ENCODE results near the gene ZNF385A.
A peak's percentile ranks its signal among the peaks of the same experiment; 100 is the strongest.

The ZNF385A gene

GRCh38 chr12:54390668-54391551, 6.4 kb upstream of the ZNF385A start:
- peak; percentile 70 to 72 for DNase-seq

GRCh38 chr12:54390176-54390667, 5.7 kb upstream of the ZNF385A start:
- no peak for DNase-seq

GRCh38 chr12:54389607-54390175, 5.2 kb upstream of the ZNF385A start:
- DNase-seq: no peak

GRCh38 chr12:54389134-54389508, 4.6 kb upstream of the ZNF385A start:
- no peak for DNase-seq

- no peak for DNase-seq
These were observed 4.0 kb upstream of the ZNF385A start for GRCh38 chr12:54388237-54389133.

GRCh38 chr12:54387114-54387467, 2.6 kb upstream of the ZNF385A start:
- no peak for DNase-seq

- no peak for DNase-seq
These were observed 2.0 kb upstream of the ZNF385A start for GRCh38 chr12:54386403-54387113.

DNA sequence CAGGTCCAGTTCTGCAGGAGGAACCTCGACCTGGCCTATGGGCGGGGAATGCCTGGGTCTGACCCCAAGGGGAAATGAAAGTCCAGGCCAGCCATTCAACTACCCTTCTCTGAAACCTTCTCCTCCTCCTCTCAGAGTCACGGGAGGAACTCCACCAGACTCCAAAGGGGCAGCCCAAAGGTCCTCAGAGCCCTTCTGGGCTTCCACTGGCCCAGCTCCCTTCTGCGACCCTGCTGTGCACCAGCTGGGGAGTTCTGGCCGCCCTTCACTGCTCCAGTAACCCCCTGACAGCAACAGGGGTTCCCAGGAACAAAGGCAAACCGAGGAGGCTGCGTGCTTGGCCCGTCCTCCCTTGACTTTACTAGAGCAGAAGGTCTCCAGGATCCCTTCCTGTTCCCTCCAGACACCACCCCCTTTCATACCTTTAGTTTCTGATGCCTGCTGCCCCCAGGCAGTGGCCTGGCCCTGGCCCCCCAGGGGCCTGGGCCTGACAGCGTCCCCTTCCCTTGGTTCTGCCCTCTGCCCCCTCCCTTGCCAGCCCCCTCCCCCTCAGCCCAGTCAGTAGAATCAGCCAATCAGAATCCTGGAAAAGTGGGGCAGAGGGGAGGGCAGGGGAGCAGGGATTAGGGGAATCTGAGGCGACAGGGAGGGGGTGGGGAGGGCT, 850 bp upstream of the ZNF385A start:
- DNase-seq: no peak

DNA sequence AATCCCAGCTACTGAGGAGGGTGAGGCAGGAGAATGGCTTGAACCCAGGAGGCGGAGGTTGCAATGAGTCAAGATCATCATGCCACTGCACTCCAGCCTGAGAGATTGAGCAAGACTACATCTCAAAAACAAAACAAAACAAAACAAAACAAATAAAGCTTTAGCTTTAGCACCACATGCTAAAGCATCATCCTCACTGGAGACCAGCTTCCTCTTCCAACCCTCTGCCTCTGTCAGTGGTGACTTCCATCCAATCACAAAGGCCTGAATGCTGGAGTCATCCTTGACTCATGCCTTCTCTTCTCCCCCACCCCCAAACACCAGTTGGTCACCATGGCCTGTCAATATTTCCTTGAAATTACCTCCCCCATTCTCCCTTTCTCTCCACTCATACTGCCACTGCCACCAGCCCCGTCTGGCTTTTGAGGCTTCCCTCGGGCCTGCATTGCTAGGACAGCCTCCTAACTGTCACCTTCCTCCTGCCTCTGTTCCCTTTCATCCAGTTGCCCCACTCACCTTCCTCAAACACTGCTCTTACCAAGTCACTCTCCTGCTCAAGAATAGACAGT, 1.4 kb downstream of the ZNF385A start:
- no peak for DNase-seq

DNA sequence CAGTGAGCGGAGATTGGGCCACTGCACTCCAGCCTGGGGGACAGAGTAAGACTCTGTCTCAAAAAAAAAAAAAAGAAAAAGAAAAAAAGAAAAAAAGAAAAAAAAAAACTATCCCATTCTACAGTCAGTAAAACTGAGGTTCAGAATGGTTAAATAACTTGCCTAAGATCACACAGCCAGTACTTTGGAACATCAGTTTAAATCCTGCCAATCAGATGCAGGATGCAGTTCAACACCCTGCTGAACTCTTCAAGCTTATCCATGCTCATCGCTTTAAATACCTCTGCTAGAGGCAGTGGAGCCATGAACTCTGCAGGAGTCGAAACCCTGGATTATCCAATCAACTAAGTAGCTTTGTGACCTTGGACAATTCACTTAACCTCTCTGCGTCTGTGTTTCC, 3.4 kb downstream of the ZNF385A start:
- no peak for DNase-seq

- DNase-seq: peak; percentile 83 to 88
These were observed 4.9 kb downstream of the ZNF385A start for GRCh38 chr12:54379398-54380201.

GRCh38 chr12:54378796-54379397, 5.6 kb downstream of the ZNF385A start:
- DNase-seq: no peak

DNA sequence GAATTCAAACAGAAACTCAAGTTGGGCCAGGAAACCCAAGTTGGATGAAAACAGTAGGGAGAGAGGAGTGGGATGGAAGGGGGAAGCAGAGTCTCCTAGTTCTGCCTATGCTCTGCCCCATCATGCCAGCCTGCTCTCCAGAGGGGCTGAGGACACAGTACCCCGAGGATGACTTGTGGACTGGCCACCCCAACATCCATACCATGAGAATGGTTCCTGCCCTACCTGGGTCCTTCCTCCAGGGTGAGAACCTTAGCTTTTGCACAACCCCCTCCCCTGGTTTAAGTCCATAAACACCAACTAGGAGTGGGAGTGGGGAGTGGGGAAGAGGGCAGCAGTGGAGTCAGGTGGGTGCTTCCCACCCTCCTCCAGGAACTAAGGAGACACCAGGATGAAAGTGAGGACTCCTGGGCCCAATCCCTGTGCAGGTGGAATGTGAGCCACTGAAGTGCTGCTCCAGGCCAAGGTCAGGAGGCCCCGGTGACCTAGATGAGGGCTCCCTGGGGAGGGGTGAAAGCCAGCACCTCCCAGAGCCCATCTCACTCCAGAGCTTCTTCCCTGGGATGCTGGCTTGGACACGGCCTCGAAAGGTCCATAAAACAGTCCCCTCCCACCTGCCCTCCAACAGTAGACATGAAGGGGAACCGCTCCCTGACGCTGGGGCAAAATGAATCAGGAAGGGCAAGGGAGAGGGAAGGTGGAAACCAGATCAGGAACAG, 6.6 kb downstream of the ZNF385A start:
- no peak for DNase-seq

GRCh38 chr12:54377007-54377406, 7.5 kb downstream of the ZNF385A start:
- no peak for DNase-seq

- DNase-seq: no peak
These were observed 7.9 kb downstream of the ZNF385A start for GRCh38 chr12:54376596-54376995.

DNA sequence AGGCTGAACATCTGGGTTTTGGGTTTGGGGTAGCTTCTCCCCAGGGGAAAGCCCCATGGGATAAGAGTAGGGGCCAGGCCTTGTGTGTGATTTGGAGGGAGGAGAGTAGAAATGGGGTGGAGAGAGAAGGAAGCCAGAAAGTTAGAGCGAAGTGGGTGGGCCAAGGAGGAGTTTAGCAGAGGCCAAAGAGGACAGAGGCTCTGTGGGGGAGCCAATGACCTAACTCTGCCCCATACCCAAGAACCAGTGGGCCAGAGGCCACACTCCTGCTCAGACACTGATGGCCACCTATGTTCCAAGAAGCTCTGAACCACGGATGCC, 9.3 kb downstream of the ZNF385A start:
- no peak for DNase-seq

- no peak for DNase-seq
These were observed 9.8 kb downstream of the ZNF385A start for GRCh38 chr12:54374562-54375258.

DNA sequence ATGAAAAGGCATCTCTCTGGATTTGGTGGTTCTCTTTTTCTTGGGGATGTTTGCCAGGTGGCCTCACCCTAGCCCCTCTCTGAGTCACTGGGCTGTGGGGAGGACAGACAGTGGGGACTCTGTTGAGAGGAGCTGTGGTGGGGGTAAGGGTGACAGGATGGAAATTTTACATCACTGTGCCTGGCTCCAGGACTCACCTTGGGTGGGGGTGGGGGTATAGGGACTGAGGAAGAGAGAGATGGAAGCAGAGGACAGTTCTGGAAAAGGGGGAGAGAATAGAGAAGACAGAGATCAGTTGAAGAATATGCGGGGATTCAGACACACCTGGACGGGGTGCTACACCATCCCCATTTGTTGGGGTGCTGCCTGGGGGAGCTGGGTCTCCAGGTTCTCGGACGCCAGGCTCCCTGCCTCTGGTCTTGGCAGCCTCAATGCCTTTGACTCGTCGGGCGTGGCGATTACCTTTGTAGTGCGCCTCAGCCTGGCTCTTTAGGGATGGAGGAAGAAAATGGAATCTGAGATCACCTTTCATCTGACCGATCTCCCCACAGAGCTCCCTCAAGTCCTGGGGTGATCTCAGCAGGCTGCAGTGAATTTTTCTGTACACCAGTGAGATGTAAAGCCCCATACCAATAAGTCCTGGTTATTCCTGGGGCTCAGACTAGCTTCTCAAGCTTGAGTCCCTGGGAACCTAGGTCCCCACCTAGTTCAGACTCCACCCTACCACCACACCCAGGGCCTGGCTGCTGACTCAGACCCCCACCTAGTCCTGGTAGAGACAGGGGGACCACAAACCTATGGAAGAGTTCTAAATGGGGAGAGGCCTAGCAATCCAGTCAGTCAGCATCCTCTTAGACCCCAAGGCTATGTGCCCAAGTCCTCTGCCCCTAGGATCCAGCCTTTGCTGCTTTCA, 10.6 kb downstream of the ZNF385A start:
- peak in 1 of 2 experiments; percentile 18 for DNase-seq

Data from stimulated activated CD4-positive, alpha-beta T cell treated with anti-CD3 and anti-CD28 coated beads, Interleukin-4, amount 100 ng/mL, for 4 hours (primary cell).